ENCODE data around the gene CCDC158.

The CCDC158 gene

GRCh38 chr4:76306882-76307659 lies 113.9 kb downstream of the CCDC158 start:
- TF ChIP-seq CTCF (conservative IDR thresholded peaks at IDR 0.05; ENCODE audit: low read depth, low read length), result peak; percentile 48
- no peak for DNase-seq (ENCODE audit: low read depth)
- H3K4me3 ChIP-seq (ENCODE audit: low read length), result peak overlapping the region; percentile 85

- no peak for DNase-seq (ENCODE audit: low read depth)
- H3K4me3 ChIP-seq (ENCODE audit: low read length), result peak within 1 kb of the TSS; percentile 85
- TF ChIP-seq CTCF (conservative IDR thresholded peaks at IDR 0.05; ENCODE audit: low read depth, low read length), result no peak
Measured at GRCh38 chr4:76305971-76306881, 114.7 kb downstream of the CCDC158 start, which contains the start of gene STBD1. Gene STBD1, plus strand, starts transcription at chr4:76306733. Its CDS starts 37 bp downstream, at chr4:76306770.

DNA sequence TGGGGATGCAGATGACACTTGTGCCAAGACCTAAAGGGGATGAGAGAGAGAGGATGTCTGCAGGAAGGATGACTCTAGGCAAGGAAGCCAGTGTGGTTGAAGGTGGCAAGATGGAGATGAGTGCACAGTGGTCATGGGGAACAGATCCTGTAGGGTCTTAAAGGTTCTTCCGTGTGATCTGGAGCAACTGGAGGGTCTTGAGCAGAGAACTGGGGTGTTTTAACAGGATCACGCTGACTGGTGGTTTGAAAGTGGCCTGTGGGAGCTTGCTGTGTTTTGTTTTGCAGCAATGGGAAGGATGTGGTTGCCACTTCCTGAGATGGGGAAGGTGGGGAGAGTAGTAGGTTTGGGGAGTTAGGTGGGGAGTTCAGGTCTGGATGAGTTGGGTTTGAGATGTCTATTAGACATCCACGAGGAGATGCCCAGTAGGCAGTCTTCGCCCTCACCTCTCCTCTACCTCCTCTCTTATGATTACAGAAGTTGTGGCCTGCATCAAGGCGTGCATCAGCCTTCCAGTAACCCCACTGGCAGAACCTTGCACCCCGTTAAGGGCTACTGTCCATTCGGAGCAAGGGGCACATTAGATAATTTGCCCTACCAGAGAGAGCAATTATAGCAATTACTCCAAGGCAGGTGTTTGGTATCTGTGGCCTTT lies 115.8 kb downstream of the CCDC158 start:
- no peak for DNase-seq (ENCODE audit: low read depth)
- peak overlapping the region; percentile 85 for H3K4me3 ChIP-seq (ENCODE audit: low read length)

DNA sequence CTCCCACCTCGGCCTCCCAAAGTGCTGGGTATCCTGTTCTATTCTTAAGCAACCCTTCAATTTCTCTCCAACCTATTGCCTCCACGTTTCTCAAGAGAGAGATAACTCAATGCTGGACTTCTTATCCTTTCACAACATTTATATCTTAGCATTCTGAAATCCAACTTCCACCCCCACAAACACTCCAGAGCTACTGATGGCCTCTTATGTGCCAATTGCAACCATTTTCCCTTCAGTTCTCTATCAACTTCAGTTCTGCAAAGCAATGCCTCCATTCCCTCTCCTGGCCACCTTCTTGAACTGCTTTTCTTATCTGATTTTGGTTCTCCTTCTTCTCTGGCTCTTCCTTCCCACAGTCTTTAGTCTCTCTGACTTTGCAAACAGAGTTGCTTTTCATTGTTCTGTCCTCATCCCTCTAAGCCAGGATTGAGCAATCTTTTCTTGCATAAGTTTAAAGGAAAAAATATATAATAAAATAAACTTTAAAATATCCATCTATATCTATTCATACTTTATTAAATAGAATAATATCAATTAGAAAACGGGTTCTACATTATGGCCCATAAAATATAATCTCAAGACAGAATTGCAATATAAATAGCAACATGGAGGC lies 118.0 kb downstream of the CCDC158 start:
- H3K4me3 ChIP-seq (ENCODE audit: low read length), result no peak overlapping the region
- no peak for DNase-seq (ENCODE audit: low read depth)
- TF ChIP-seq CTCF (conservative IDR thresholded peaks at IDR 0.05; ENCODE audit: low read depth, low read length), result no peak

More for the DNA sequence above, 115.8 kb downstream of the CCDC158 start:
- no peak for TF ChIP-seq CTCF (conservative IDR thresholded peaks at IDR 0.05; ENCODE audit: low read depth, low read length)

- no peak for DNase-seq (ENCODE audit: low read depth)
- TF ChIP-seq CTCF (conservative IDR thresholded peaks at IDR 0.05; ENCODE audit: low read depth, low read length), result no peak
- no peak overlapping the region for H3K4me3 ChIP-seq (ENCODE audit: low read length)
Measured at GRCh38 chr4:76301775-76302162, 119.2 kb downstream of the CCDC158 start.

- no peak overlapping the region for H3K4me3 ChIP-seq (ENCODE audit: low read length)
- peak; percentile 71 for DNase-seq (ENCODE audit: low read depth)
- TF ChIP-seq CTCF (conservative IDR thresholded peaks at IDR 0.05; ENCODE audit: low read depth, low read length), result no peak
Measured at GRCh38 chr4:76301068-76301774, 119.7 kb downstream of the CCDC158 start.

Data from retinal pigment epithelial cell (primary cell).